Stimulated activated CD4-positive, alpha-beta T cell treated with anti-CD3 and anti-CD28 coated beads, Interleukin-2, amount 100 ng/mL, for 4 hours (primary cell): ENCODE results near the gene C1QTNF9B.
A peak's percentile ranks its signal among the peaks of the same experiment; 100 is the strongest.
"Not testable (repeated sequence)": the region's sequence is repeated elsewhere in the genome, so short reads cannot be mapped to it uniquely, and the experiment has no call there.

ENCODE experiments used
- DNase-seq: peaks from one replicate; pipeline ENCODE4 v3.0.0-alpha.2; 2020; ENCODE audit warnings: low read depth

C1QTNF9B gene

GRCh38 chr13:23893791-23894190 lies 3.5 kb downstream of the C1QTNF9B start:
- not testable (repeated sequence) for DNase-seq

DNA sequence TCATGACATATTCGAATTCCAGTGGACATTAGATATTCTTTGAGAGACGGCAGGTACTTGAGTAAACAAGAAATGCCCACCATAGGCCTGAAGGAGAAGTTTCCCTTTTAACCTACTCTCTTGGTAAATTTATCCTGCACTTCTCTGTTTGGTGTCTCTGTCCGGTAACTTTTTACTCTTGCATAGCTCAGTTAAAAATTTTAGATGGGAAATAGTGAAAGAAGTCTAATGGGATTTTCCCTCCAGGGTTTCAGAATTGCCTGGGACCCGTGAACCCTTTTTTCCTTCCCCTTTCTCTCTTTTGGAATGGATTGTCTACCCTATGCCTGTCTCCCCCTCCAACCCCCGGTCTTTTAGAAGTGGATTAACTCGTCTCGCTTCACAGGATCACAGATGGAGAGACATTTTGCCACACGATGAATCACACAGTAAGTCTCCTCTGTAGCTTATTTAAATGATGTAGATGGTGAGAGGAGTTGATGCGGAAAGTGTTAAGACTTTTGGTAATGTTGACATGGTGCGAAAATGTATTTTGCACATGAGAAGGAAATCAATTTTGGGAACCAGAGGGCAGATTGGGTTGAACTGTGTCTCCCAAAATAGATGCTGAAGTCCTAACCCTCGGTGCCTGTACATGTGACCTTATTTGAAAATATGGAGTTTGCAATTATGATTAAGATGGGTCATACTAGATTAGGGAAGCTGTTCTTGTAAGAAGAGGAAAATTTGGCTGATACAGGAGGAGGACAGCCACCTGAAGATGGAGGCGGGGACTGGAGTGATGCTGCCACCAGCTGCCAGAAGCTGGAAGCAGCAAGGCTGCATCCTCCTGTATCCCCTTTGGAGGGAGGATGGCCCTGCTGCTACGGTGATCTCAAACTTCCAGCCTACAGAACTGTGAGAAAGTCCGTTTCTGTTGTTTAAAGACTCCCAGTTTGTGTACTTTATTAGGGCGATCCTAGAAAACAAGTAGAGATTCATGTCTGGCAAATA lies 7.4 kb downstream of the C1QTNF9B start:
- DNase-seq = no peak

DNA sequence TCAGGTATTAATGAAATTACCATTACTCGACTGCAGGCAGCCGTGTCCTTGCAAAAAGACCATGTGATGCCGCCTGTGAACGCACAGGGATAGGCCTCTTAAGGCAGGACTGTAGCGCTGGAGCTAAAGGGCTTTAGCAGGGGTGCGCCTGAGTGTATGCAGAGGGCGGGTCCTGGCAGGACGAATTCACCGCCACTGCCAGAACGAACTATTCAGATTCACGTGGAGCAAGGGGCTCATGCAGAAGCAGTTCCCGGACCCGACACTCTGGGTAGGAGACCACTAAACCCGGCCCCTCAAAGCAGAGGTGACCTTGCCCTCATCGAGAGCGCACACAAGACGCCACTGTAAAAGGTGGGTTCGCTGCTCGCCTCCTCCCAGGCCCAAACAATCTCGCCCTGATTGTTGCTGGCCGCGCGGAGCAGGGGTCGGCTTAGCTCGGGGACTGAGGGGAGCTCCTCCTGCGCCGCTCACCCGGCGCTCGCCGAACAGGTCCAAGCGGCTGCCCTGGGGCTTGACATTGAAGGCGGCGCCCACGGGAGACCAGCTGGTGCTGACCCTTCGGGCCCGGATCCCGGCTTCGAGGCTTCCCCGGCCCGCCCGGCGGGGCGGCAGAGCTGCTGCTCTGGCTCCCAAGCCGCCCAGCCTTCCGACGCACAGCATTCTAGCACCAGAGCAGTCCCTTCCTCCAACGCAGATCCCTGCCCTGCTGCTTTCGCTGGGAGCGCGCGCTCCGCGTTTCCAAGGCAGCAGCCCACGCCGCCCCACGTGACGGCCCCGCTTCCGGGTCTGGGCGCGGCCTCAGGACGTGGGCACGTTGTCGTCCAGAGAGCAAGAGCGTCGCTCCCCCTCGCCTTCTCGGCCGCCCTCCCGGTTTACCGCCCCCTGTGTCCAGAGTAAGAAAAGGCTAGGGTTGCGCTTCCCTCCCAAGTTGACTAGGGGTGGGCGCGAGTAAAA lies 8.4 kb downstream of the C1QTNF9B start, which contains the start of gene MIPEP:
TSS of gene MIPEP (minus strand) at position 743 of the 957 bp plus-strand sequence. CDS start at position 663, 80 bp downstream.
- peak; percentile 89 for DNase-seq

DNA sequence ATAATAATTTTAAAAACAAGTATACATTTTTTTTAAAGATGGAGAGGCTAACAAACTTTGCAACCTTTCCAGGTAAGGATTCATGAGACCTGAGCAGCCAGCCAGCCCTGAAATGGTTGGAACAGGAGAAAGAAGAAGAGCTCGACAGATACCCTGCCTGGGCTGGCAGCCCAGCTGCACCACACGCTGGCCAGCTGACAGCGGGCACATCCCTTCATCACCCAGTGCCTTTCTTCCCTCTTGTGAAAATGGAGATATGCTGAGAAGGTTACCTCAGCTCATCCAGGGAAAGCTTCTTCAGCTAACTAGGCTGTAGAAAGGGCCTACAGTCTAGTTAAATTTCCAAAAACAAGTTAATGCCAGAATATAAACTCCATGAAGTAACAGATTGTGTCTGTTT lies 12.9 kb downstream of the C1QTNF9B start:
- DNase-seq = not testable (repeated sequence)

- DNase-seq = no peak
Observed at GRCh38 chr13:23883255-23883654, 14.0 kb downstream of the C1QTNF9B start.

DNA sequence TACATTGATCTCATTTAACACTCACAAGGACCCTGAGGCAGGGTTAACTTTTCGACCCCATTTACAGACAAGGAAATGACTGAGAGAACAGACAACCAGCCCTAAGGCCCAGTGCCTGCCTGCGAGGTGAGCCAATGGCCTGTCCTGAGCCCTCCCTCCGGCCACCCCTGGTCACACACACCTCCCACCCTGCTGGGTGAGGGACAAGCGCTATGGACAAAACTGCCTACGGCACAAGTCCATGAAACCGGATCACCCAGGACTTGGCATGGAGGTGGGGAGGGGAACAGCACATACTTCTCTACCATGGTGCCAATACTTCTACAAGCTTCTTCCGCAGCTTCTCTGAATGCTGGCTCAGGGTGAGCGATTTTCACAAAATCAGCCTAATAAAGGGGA lies 15.9 kb downstream of the C1QTNF9B start:
- DNase-seq = not testable (repeated sequence)

GRCh38 chr13:23880493-23881401 lies 16.6 kb downstream of the C1QTNF9B start:
- not testable (repeated sequence) for DNase-seq

GRCh38 chr13:23877286-23877685 lies 20.0 kb downstream of the C1QTNF9B start:
- no peak for DNase-seq

GRCh38 chr13:23876265-23876664 lies 21.0 kb downstream of the C1QTNF9B start:
- DNase-seq = no peak

DNA sequence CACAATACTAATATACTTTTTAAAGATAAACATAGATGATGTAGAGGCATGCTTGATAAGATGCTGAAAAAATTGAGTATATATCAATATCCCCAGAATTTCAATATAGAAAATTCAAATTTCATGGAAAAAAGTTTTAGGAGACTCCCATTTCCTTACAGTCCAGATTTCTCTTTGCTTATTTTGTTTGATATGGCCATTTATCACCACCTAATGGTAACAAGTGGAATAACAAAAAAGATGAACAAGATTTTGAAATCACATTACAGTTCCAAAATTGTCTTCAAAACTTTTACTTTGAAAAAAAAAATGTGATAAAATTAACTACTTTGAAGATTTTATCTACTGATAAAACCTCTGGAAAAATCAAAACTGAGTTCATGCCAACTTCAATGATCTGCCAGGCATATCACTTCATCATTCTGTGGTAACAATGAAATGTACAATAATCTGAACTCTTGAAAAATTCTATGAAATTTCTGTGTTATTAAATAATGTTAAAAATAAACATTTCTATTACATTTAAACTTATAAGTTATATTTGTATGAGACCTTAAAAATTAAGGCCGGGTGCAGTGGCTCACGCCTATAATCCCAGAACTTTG lies 25.6 kb downstream of the C1QTNF9B start:
- no peak for DNase-seq

GRCh38 chr13:23870356-23871140 lies 26.8 kb downstream of the C1QTNF9B start:
- no peak for DNase-seq

GRCh38 chr13:23868521-23868920 lies 28.8 kb downstream of the C1QTNF9B start:
- no peak for DNase-seq

DNA sequence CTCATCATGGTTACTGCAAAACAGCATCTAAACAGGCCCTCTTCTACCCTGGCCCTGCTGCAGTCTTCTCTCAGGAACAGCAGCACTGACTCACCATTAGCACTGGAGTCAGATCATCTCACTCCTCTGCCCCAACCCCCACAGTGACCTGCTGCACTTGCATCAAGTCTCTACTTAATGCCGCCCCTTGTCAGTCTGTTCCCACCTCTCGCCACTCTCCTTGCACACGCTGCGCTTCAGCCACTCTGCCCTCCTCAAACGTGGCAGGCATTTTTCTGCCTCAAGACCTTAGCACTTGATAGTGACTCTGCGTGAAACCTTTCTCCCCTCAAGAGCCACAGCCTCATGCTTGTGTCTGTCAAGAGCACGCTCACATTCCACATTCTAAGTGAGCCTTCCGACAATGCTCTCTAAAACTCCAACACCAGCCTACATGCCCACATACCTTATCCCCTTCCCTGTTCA lies 30.2 kb downstream of the C1QTNF9B start:
- no peak for DNase-seq

GRCh38 chr13:23866420-23867026 lies 30.8 kb downstream of the C1QTNF9B start:
- DNase-seq = no peak

- no peak for DNase-seq
Observed at GRCh38 chr13:23865906-23866305, 31.4 kb downstream of the C1QTNF9B start.

- no peak for DNase-seq
Observed at GRCh38 chr13:23865026-23865425, 32.3 kb downstream of the C1QTNF9B start.

- DNase-seq = no peak
Observed at GRCh38 chr13:23861310-23861709, 36.0 kb downstream of the C1QTNF9B start.

DNA sequence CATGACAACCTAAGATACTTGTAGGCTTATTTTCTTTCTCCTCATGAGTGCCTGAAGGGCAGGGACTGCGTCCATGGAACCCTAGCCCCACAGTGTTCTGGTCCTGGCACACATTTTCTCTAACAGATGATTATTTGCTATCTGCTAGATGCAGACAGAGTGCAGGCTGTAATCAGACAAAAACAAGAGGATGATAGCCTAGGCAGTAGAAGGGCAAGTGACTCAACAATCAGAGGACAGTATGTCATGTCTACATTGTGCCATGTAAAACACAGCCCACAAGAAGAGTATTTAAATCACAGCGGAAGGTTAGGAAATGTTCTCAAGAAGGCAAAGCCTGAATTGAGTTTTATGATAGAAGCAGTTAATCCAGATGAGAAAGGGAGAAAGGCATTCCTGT lies 37.4 kb downstream of the C1QTNF9B start:
- no peak for DNase-seq

DNA sequence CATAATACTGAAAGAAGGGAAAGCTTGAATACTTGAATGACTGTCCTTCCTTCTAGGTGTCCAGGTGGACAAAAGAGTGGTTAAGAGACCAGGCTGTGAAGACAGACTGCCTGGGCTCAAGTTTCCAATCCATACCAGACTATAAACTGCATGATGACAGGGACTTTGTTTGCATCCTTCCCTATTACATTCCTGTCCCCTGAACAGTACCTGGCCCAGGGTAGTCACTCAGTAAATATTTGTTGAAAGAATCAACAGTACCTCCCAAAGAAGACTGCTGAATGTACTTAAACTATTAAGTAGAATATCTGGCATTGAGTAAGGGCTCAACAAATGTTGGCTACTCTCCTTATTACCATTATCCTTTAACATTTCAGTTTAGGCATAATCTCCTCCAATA lies 37.8 kb downstream of the C1QTNF9B start:
- no peak for DNase-seq
